K562 (cell line): ENCODE results near the gene YPEL5. TPM values are rescaled to one million over a fixed set of nuclear protein-coding genes. Genes with fewer than 3 reads are reported as not detected.

Experiments
- ARID1B ChIP-seq: fragments of 450-650 bp; IDR thresholded peaks from 2 replicates; pipeline ENCODE4 v1.6.1; 2016; ENCODE audit warnings: antibody characterized with exemption, mild to moderate bottlenecking, inconsistent platforms
- BRF1 ChIP-seq: IDR thresholded peaks from 3 replicates; pipeline ENCODE4 v1.6.1; 2011; ENCODE audit warnings: borderline replicate concordance, mild to moderate bottlenecking; ENCODE audit not compliant: insufficient read length; ENCODE audit errors: extremely low read depth
- CEBPG ChIP-seq, 3 experiments: fragments of 200-800 bp in 1 of 3; sonication (Bioruptor generic) in 1 of 3; sonication (generic) in 1 of 3; formaldehyde crosslinking in 1 of 3; IDR thresholded peaks in 2 of 3; conservative IDR thresholded peaks in 1 of 3; 2 replicates each; pipeline versions ENCODE4 v1.6.1 to v1.8.0; 2016 to 2022; ENCODE audit warnings: missing compliant biosample characterization in 2 of 3, missing genetic modification characterization in 2 of 3, mild to moderate bottlenecking in 1 of 3, missing genetic modification reagents in 1 of 3
- CTCFL ChIP-seq: IDR thresholded peaks from 2 replicates; pipeline ENCODE4 v1.6.1; 2011; ENCODE audit warnings: borderline replicate concordance, low read depth, mild to moderate bottlenecking, moderate library complexity, low read length; ENCODE audit not compliant: insufficient read depth, poor library complexity, severe bottlenecking
- POLR2AphosphoS2 ChIP-seq: IDR thresholded peaks from 2 replicates; pipeline ENCODE4 v1.6.1; 2012; ENCODE audit warnings: low read length, improper control_type of control experiment
- POLR2B ChIP-seq: fragments of 450-650 bp; IDR thresholded peaks from 2 replicates; pipeline ENCODE4 v1.6.1; 2018; ENCODE audit warnings: low read depth; ENCODE audit not compliant: partially characterized antibody
- PURB ChIP-seq: sonication (generic); formaldehyde crosslinking; IDR thresholded peaks from 2 replicates; pipeline ENCODE4 v1.9.0; 2021; ENCODE audit warnings: low read depth, mild to moderate bottlenecking, missing genetic modification reagents
- RB1 ChIP-seq: fragments of 450-650 bp; IDR thresholded peaks from 2 replicates; pipeline ENCODE4 v1.6.1; 2017; ENCODE audit warnings: low read depth, mild to moderate bottlenecking
- RCOR1 ChIP-seq, 2 experiments: IDR thresholded peaks; 2 replicates each; pipeline ENCODE4 v1.6.1; 2012; ENCODE audit warnings: low read depth in 2 of 2, low read length in 2 of 2, borderline replicate concordance in 1 of 2, improper control_type of control experiment in 1 of 2
- SREBF1 ChIP-seq: fragments of 150-350 bp; IDR thresholded peaks from 2 replicates; pipeline ENCODE4 v1.6.1; 2014; ENCODE audit warnings: antibody characterized with exemption, low read depth, low read length, borderline replicate concordance
- THRB ChIP-seq: fragments of 450-650 bp; formaldehyde crosslinking; conservative IDR thresholded peaks from 2 replicates; pipeline ENCODE4 v1.4.0; 2022; ENCODE audit warnings: mild to moderate bottlenecking, missing genetic modification characterization
- ZBTB11 ChIP-seq, 3 experiments: fragments of 200-800 bp in 1 of 3; fragments of 250-450 bp in 1 of 3; fragments of 450-650 bp in 1 of 3; sonication (Bioruptor Pico) in 1 of 3; sonication (Bioruptor generic) in 1 of 3; formaldehyde crosslinking in 1 of 3; IDR thresholded peaks; 2 replicates each; pipeline versions ENCODE4 v1.6.1 to v1.8.0; 2016 to 2022; ENCODE audit warnings: mild to moderate bottlenecking in 2 of 3, missing genetic modification characterization in 2 of 3, missing compliant biosample characterization in 1 of 3, moderate library complexity in 1 of 3
- ZBTB34 ChIP-seq: fragments of 250-450 bp; sonication (Bioruptor Pico); IDR thresholded peaks from 2 replicates; pipeline ENCODE4 v1.8.0; 2021; ENCODE audit warnings: mild to moderate bottlenecking, moderate library complexity
- ZNF253 ChIP-seq: fragments of 250-450 bp; sonication (Bioruptor Pico); conservative IDR thresholded peaks from 2 replicates; pipeline ENCODE4 v1.6.1; 2021; ENCODE audit warnings: mild to moderate bottlenecking
- ZNF277 ChIP-seq: fragments of 250-450 bp; sonication (Bioruptor Pico); IDR thresholded peaks from 2 replicates; pipeline ENCODE4 v1.8.0; 2022; ENCODE audit warnings: inconsistent platforms, mild to moderate bottlenecking, moderate library complexity, borderline replicate concordance
- ZNF707 ChIP-seq: fragments of 250-450 bp; sonication (Bioruptor Pico); conservative IDR thresholded peaks from 2 replicates; pipeline ENCODE4 v1.8.0; 2022; ENCODE audit warnings: inconsistent platforms, mild to moderate bottlenecking, moderate library complexity
- polyA plus RNA-seq, 8 experiments: library from polyadenylated mRNA; depleted of rRNA in 4 of 8; stranded (reverse) in 5 of 8; unstranded in 3 of 8; fragments of >200 nt; fragmentation: Nextera tagmentation in 2 of 8; fragmentation: Illumina TruSeq in 1 of 8; extraction: Ambion mirVana in 2 of 8; extraction: Trizol in 1 of 8; gene quantifications; 2 replicates each; pipeline versions ENCODE4 v1.2.1 to v1.2.3, GENCODE V29; 2011 to 2014; ENCODE audit warnings: inconsistent platforms in 1 of 8, missing spikeins in 1 of 8
- total RNA-seq, 7 experiments: library from RNA; depleted of rRNA in 6 of 7; stranded (reverse); fragments of >200 nt in 6 of 7; fragmentation: Illumina TruSeq in 2 of 7; extraction: Trizol in 2 of 7; gene quantifications; 2 replicates each; pipeline versions ENCODE4 v1.2.1 to v1.2.3, GENCODE V29; 2011 to 2021; ENCODE audit warnings: low replicate concordance in 1 of 7

Gene YPEL5
- total and polyA plus RNA-seq, 9 of the 15 experiments (the other 6 are each of a cell fraction or from before 2014, with no cell fraction given) = 5.4 to 34.4 (median 12.3) TPM

- TF ChIP-seq POLR2B (no peak), RB1 (no peak), ZNF253 (CRISPR knock-in tag) (no peak), POLR2AphosphoS2 (no peak), RCOR1 (IDR thresholded peaks at IDR 0.05; ENCODE audit: borderline replicate concordance in 1 of 2, low read depth in 2 of 2, low read length in 2 of 2) (no peak), ZNF707 (CRISPR knock-in tag) (no peak), ARID1B (no peak), CEBPG (CRISPR knock-in tag; IDR thresholded peaks at IDR 0.05) (peak; percentile 72; the same call in 1 of the 2 replicates), CEBPG (tag; conservative IDR thresholded peaks at IDR 0.05 in 1 of 2, IDR thresholded peaks at IDR 0.05 in 1 of 2) (no peak), BRF1 (no peak), CTCFL (no peak), PURB (CRISPR knock-in tag) (no peak), ZBTB11 (CRISPR knock-in tag; IDR thresholded peaks at IDR 0.05) (0 out of 6 replicates have a peak, but pooled peaks of 1 of the 3 experiments have one; percentile 13), SREBF1 (no peak), ZBTB34 (0 out of 2 replicates have a peak, but pooled peaks have one; percentile 6), THRB (CRISPR knock-in tag) (no peak), ZNF277 (CRISPR knock-in tag) (no peak)
These were observed 45.5 kb downstream of the YPEL5 start (continued) for GRCh38 chr2:30192314-30192713.
